Naive thymus-derived CD8-positive, alpha-beta T cell (primary cell): ENCODE measurements around the gene PTTG1IP. TPM values are rescaled to one million over a fixed set of nuclear protein-coding genes. Genes with fewer than 3 reads are reported as not detected.

Source experiments
- ATAC-seq, 2 donors: fragments of 150-1000 bp; cut with Tn5 transposase in 1 of 2; sonication (Bioruptor Pico), chemical (Tn5 transposase) in 1 of 2; 1 replicate in 1 of 2; 2 replicates in 1 of 2; pipeline ENCODE4 v1.10.0; 2021; ENCODE audit warnings: mild to moderate bottlenecking in 2 of 2, moderate library complexity in 2 of 2
- POLR2A ChIA-PET: fragments of 350-600 bp; sonication (Branson Sonifier 250); formaldehyde crosslinking; loops from one replicate; lab custom pipeline; 2021; ENCODE audit warnings: antibody characterized with exemption; lab: Charles Lee
- DNase-seq, 10 donors: peaks; one replicate each; pipeline versions ENCODE4 v3.0.0 to v3.0.0-alpha.2; 2020 to 2022
- H3K27ac Mint-ChIP-seq, 10 donors: one replicate each; pipeline ENCODE4 v1.8.0; 2020 to 2022; ENCODE audit warnings: mild to moderate bottlenecking in 10 of 10, mixed read lengths in 10 of 10, moderate library complexity in 4 of 10, inconsistent platforms in 1 of 10
- H3K27me3 Mint-ChIP-seq, 5 donors: one replicate each; pipeline ENCODE4 v1.8.0; 2021 to 2022; ENCODE audit warnings: mixed read lengths in 5 of 5
- H3K36me3 Mint-ChIP-seq, 3 donors: one replicate each; pipeline ENCODE4 v1.8.0; 2020 to 2022; ENCODE audit warnings: mixed read lengths in 3 of 3, mild to moderate bottlenecking in 2 of 3, inconsistent platforms in 1 of 3
- H3K4me1 Mint-ChIP-seq, 4 donors: one replicate each; pipeline ENCODE4 v1.8.0; 2021 to 2022; ENCODE audit warnings: mixed read lengths in 4 of 4
- H3K4me3 Mint-ChIP-seq, 10 donors: one replicate each; pipeline ENCODE4 v1.8.0; 2020 to 2022; ENCODE audit warnings: mild to moderate bottlenecking in 10 of 10, mixed read lengths in 10 of 10, moderate library complexity in 6 of 10, inconsistent platforms in 1 of 10
- H3K9me3 Mint-ChIP-seq, 9 donors: one replicate each; pipeline ENCODE4 v1.8.0; 2020 to 2022; ENCODE audit warnings: mixed read lengths in 9 of 9, mild to moderate bottlenecking in 3 of 9, inconsistent platforms in 1 of 9, moderate library complexity in 1 of 9
- polyA plus RNA-seq, 3 donors: library from polyadenylated mRNA; unstranded; fragments of 300-500 nt; fragmentation: Illumina TruSeq; gene quantifications; one replicate each; pipeline ENCODE4 v1.2.3, GENCODE V29; 2021
- total RNA-seq, 8 experiments: library from RNA in 2 of 8; stranded (reverse) in 2 of 8; gene quantifications; one replicate each; pipeline ENCODE4 v1.2.3 and lab custom pipeline; 2021 to 2026

The PTTG1IP gene
- total and polyA plus RNA-seq, 5 experiments from 2014 or later: 42.4 to 68.7 (median 54.1) TPM

- Mint-ChIP-seq H3K36me3 (peaks cover 12 to 72% (median 20%) of the 10 kb centered on the region in 3 donors), H3K9me3 (no peaks in the 10 kb centered on the region), H3K27ac (peak overlapping the region in 5 of 10 donors; percentile 18 to 68 (median 59)), H3K27me3 (no peaks in the 10 kb centered on the region), H3K4me3 (no peak overlapping the region), H3K4me1 (peaks cover 6 to 43% (median 23%) of the 10 kb centered on the region in 4 donors)
- ATAC-seq: no peak
- POLR2A ChIA-PET: interaction anchor here (1.1 to 16.8 kb wide), 4 partner anchors 10 to 29 kb away, joined by 3 to 238 read pairs (median 55); no protein-coding TSS in a partner anchor
- DNase-seq: peak in 1 of 10 donors; percentile 19
Measured at GRCh38 chr21:44900559-44901251, 27.2 kb upstream of the PTTG1IP start.

DNA sequence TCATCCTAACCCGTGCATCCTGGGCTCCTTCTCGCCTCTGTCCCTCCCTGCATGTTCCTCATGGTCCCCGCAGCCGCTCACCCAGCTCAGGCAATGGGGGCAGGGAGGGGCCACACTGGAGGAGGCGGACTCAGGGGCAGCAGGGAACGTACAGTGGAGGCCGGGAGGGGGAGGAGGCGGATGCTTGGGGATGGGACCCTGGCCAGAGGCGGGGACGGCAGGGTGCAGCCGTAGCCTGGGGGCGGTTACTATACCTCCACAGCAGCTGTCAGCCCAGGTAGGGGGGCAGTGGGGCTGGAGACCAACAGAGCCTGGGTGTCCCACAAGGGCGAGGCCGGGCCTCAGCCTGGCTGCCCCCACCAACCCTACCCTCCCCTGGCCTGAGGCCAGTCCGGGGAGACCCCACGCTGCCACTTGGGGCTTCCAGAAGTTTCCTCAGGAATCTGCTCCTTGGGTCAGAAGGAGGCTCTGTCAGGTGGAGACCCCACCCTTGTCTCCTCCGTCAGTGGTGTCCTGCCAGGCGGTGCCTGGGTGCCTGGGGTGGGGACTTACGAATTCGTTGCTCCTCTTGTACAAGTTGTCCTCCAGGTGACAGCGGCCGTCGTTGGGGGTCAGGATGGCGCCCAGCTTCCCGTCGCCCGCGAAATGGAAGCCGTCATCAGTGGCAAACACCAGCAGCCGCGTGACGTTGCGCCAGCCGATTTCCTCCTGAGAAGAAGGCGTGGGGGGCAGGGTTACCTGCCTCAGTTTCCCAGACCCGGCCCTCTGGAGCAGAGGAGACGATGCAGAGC, 26.5 kb upstream of the PTTG1IP start:
- peaks cover 6 to 39% (median 21%) of the 10 kb centered on the region in 4 donors for H3K4me1 Mint-ChIP-seq
- H3K4me3 Mint-ChIP-seq: no peak overlapping the region
- peak overlapping the region in 5 of 10 donors; percentile 18 to 69 (median 59) for H3K27ac Mint-ChIP-seq
- H3K27me3 Mint-ChIP-seq: no peaks in the 10 kb centered on the region
- no peaks in the 10 kb centered on the region for H3K9me3 Mint-ChIP-seq
- ATAC-seq (no peak), DNase-seq (peak in 1 of 10 donors; percentile 54)
- POLR2A ChIA-PET: interaction anchor here (15.0 to 16.8 kb wide), 2 partner anchors 12 to 30 kb away, joined by 100 to 238 read pairs; no protein-coding TSS in a partner anchor
- H3K36me3 Mint-ChIP-seq: peaks cover 12 to 69% (median 20%) of the 10 kb centered on the region in 3 donors

DNA sequence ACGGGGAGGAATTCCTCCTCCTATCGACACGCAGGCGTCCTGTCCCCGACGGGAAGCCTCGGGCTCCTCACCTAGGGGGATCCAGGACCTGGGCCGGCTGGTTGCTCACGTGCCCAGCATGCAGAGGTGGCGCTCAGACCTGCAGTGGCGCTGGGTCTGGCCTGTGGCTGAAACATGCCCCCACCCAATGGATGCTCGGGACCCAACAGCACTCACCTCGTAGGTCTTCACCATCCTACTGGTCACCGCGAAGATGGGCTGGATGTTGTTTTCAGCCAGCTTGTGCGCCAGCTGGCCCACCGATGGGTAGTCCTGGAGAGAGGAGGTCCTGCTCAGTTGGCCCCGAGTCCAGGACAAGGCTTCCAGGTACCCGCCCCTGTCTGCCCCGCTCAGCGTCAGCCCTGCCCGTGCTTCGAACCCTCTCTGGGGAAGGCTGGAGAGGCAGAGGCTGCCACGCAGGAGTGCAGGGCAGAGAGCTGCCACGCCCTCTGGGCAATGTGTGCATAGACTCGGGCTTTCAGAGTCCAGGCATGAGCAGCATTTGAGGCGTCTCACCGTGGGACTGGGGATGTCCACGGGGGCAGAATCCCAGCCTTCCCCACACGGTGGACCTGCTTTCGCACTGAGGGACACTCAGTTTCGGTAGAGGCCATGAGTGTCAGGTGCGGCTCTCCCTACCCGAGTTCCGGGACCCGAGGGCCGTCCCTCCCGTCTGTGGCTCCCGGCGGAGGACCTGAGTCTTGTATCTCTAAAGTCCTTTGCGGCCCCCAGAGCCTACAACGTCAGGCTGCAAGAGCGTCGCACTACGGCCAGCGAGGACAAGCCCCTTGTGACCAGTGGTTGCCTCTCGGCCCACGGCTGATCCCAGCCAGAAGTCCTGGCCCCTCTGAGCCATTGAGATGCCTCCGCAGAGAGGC, 25.6 kb upstream of the PTTG1IP start:
- Mint-ChIP-seq H3K9me3 (no peaks in the 10 kb centered on the region), H3K27me3 (no peaks in the 10 kb centered on the region), H3K27ac (peak overlapping the region in 4 of 10 donors; percentile 37 to 69 (median 52)), H3K36me3 (peaks cover 6 to 69% (median 15%) of the 10 kb centered on the region in 3 donors), H3K4me1 (peaks cover under 1 to 32% (median 16%) of the 10 kb centered on the region in 4 donors), H3K4me3 (no peak overlapping the region)
- POLR2A ChIA-PET: interaction anchor here (0.9 to 16.8 kb wide), 7 partner anchors 8 to 31 kb away, joined by 3 to 238 read pairs (median 10); partner anchors contain the start of gene ITGB2
- peak in 1 of 10 donors; percentile 53 for DNase-seq
- ATAC-seq: no peak

DNA sequence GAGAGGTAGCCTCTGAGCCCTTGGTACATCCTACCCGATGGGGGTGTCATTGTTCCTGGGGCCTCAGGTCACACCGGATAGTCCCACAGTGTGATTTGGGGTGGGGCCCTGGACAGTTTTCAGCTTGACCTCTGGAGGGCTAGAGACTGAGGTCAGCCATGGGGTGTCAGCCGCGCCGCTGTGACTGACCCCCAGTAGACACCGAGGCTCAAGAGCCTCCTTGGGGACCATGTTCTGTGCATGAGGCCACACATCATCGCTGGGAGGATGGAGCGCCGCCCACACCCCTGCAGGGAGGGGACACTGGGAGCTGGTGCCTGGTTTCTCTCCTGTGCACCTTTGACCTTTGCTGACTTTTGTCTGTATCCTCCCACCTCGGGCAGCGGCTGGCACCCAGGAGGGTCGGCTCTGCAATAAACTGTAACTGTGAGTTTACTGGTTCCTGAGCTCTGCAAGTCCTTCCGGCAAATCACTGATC, 24.6 kb upstream of the PTTG1IP start:
- H3K4me1 Mint-ChIP-seq: peaks cover 4 to 39% (median 22%) of the 10 kb centered on the region in 4 donors
- peaks cover 6 to 70% (median 15%) of the 10 kb centered on the region in 3 donors for H3K36me3 Mint-ChIP-seq

GRCh38 chr21:44897326-44898010, 24.0 kb upstream of the PTTG1IP start:
- Mint-ChIP-seq H3K27ac (peak overlapping the region in 3 of 10 donors; percentile 48 to 65 (median 48)), H3K4me3 (no peak overlapping the region), H3K36me3 (peaks cover under 1 to 68% (median 11%) of the 10 kb centered on the region in 3 donors), H3K4me1 (peaks cover 6 to 40% (median 22%) of the 10 kb centered on the region in 4 donors), H3K27me3 (no peaks in the 10 kb centered on the region), H3K9me3 (no peaks in the 10 kb centered on the region)
- ATAC-seq (peak; percentile 31 to 57), DNase-seq (peak in 1 of 10 donors; percentile 56)
- POLR2A ChIA-PET: interaction anchor here (0.5 to 16.8 kb wide), 8 partner anchors 10 to 1120 kb away, joined by 3 to 238 read pairs (median 10); partner anchors contain the start of gene ITGB2

More for the DNA sequence above, 24.6 kb upstream of the PTTG1IP start:
- Mint-ChIP-seq H3K4me3 (no peak overlapping the region), H3K27me3 (no peaks in the 10 kb centered on the region), H3K27ac (peak overlapping the region in 7 of 10 donors; percentile 24 to 83 (median 48)), H3K9me3 (no peaks in the 10 kb centered on the region)
- ATAC-seq (no peak), DNase-seq (no peak)
- POLR2A ChIA-PET: interaction anchor here (0.5 to 16.8 kb wide), 9 partner anchors 8 to 1121 kb away, joined by 3 to 238 read pairs (median 9); partner anchors contain the start of gene ITGB2

DNA sequence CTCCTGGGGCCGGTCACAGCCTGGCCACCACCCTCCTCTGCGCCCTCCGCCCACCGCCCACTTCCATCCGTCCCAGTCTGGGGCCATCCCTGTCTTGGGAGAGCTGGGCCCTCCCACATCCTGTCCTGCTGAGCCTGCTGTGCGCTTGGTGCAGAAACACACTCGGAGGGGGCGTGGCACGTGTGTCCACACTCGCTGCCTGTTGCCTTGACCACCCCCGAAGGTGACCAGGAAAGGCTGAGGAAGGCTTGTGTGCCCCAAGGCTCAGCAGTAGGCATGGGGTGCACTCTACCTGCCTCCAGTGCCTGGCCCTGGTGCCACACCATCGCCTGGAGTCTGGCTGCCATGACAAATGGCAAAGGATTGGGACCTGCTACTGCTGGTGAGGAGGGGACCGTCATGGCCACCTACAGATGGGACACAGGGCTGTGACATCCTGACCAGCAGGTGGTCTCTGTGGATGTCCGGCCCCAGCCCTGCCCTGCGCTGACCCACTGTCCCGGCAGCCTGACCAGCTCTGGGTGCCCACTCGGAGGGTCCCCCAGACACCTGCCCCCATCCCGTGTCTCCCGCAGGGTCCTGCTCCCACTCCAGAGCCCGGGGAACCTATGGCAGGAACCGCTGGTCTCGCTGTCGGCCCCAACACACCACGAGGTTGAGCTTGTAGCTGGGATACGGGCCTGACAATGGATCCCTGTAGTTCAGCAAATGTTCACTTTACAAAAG, 23.2 kb upstream of the PTTG1IP start:
- Mint-ChIP-seq H3K9me3 (no peaks in the 10 kb centered on the region), H3K4me1 (peaks cover 8 to 40% (median 24%) of the 10 kb centered on the region in 4 donors), H3K36me3 (peaks cover 0 to 60% (median 9%) of the 10 kb centered on the region in 3 donors), H3K27ac (peak overlapping the region in 3 of 10 donors; percentile 18 to 48 (median 22)), H3K4me3 (no peak overlapping the region), H3K27me3 (no peaks in the 10 kb centered on the region)
- peak in 1 of 10 donors; percentile 63 for DNase-seq
- POLR2A ChIA-PET: interaction anchor here (0.7 to 16.8 kb wide), 10 partner anchors 9 to 33 kb away, joined by 3 to 238 read pairs (median 10); partner anchors contain the start of gene ITGB2
- ATAC-seq: no peak

DNA sequence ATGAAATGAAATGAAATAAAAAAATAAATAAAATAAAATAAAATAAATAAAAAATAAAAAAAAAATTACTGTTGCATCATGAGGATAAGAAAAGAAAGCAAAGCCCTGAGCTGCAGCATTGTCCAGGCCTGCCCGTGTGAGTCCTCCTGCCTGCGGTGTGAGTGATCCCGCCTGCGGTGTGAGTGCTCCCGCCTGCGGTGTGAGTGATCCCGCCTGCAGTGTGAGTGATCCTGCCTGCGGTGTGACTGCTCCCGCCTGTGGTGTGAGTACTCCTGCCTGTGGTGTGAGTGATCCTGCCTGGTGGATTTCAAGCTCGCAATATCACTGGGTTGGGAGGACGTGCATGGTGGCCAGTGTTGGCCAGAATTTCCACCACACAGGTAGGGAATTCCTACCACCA, 22.4 kb upstream of the PTTG1IP start:
- no peak for ATAC-seq
- Mint-ChIP-seq H3K36me3 (peaks cover 0 to 56% (median 9%) of the 10 kb centered on the region in 3 donors), H3K4me3 (no peak overlapping the region), H3K27ac (peak overlapping the region in 7 of 10 donors; percentile 25 to 76 (median 60)), H3K27me3 (no peaks in the 10 kb centered on the region), H3K4me1 (peaks cover 8 to 38% (median 21%) of the 10 kb centered on the region in 4 donors), H3K9me3 (no peaks in the 10 kb centered on the region)
- peak in 1 of 10 donors; percentile 41 for DNase-seq
- POLR2A ChIA-PET: interaction anchor here (0.7 to 16.8 kb wide), 6 partner anchors 9 to 34 kb away, joined by 3 to 238 read pairs (median 19); no protein-coding TSS in a partner anchor

DNA sequence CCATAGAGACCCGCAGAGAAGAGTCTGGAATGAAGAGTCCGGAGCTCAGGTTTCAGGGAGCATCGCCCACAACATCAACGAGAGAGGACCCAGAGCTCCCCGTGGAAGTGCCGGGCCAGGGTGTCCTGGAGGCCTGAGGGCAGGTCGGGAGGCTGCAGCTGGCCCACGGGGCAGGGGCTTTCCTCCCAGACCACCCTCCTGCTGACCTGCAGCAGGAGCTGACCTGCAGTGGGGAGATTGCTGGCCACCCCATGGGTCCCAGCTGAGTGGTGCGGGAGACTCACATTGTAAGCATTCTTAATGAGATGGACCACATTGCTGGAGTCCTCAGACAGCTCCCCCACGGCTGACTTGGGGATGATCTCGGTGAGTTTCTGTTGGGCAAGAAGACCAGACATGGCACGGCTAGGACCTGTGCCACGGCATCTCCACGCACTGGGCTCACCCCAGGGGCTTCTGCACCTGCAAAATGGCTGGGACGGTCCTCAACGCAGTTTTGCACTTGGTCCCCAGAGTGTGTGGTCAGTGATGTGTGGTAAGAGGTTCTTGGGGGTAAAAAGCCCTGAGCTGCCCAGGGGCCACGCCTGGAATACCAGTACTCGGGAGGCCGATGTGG, 21.3 kb upstream of the PTTG1IP start:
- peaks cover 8 to 41% (median 21%) of the 10 kb centered on the region in 4 donors for H3K4me1 Mint-ChIP-seq

DNA sequence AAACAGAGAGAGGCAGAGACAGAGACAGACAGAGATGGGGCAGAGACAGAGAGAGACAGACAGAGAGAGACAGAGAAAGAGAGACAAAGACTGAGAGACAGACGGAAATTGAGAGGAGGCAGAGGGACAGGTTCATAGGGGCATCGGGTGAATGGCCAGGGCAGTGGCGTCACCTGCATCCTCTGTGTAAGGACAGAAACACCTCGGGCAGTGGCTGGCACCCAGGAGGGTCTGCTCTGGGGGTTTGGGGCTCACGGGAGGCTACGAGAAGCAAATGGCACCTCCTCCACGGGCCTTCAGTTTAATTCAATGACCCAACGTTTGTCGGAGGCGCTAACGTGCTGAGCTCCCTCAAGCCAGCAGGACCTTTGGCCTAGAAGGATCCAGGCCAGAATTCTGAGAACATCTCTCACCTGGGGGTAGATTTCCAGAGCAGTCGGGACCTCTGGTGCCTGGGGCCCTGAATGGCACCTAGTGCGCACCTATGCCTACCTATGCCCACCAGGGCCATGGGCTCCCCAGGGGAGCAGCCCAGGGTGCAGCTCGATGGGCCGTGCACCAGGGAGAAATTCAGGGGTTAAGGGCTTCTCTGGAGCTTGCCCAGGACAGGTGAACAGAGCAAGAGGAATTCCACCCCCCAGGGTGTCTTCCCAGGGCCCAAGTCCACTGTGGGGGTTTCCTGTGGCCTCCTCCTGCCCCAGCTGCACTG, 20.6 kb upstream of the PTTG1IP start:
- H3K4me3 Mint-ChIP-seq: no peak overlapping the region
- no peaks in the 10 kb centered on the region for H3K27me3 Mint-ChIP-seq
- POLR2A ChIA-PET: interaction anchor here (0.6 to 16.8 kb wide), 8 partner anchors 13 to 1363 kb away, joined by 3 to 238 read pairs (median 10); no protein-coding TSS in a partner anchor
- H3K36me3 Mint-ChIP-seq: peaks cover 0 to 51% (median 9%) of the 10 kb centered on the region in 3 donors
- peak overlapping the region in 8 of 10 donors; percentile 63 to 90 (median 84) for H3K27ac Mint-ChIP-seq
- H3K4me1 Mint-ChIP-seq: peaks cover 8 to 41% (median 21%) of the 10 kb centered on the region in 4 donors
- DNase-seq (peak in 1 of 10 donors; percentile 55), ATAC-seq (no peak)
- H3K9me3 Mint-ChIP-seq: no peaks in the 10 kb centered on the region

More for the DNA sequence above, 21.3 kb upstream of the PTTG1IP start:
- Mint-ChIP-seq H3K36me3 (peaks cover 0 to 52% (median 9%) of the 10 kb centered on the region in 3 donors), H3K4me3 (no peak overlapping the region), H3K9me3 (no peaks in the 10 kb centered on the region), H3K27ac (peak overlapping the region in 5 of 10 donors; percentile 53 to 89 (median 68)), H3K27me3 (no peaks in the 10 kb centered on the region)
- DNase-seq (peak in 1 of 10 donors; percentile 50), ATAC-seq (no peak)
- POLR2A ChIA-PET: interaction anchor here (0.6 to 16.8 kb wide), 8 partner anchors 13 to 94 kb away, joined by 3 to 238 read pairs (median 10); no protein-coding TSS in a partner anchor
